ENCODE measurements around the gene SLC39A11.

The SLC39A11 gene

GRCh38 chr17:73105431-73105830 lies 12.9 kb upstream of the SLC39A11 start (continued):
- TF ChIP-seq ARNTL (CRISPR knock-in tag; IDR thresholded peaks at IDR 0.05; ENCODE audit: borderline replicate concordance, low read depth) = no peak

GRCh38 chr17:73104450-73104849 lies 12.0 kb upstream of the SLC39A11 start:
- TF ChIP-seq CSDC2 (CRISPR knock-in tag; IDR thresholded peaks at IDR 0.05) = no peak
- ATAC-seq = no peak

GRCh38 chr17:73103641-73104335 lies 11.3 kb upstream of the SLC39A11 start:
- ATAC-seq = no peak
- no peak for TF ChIP-seq PATZ1 (CRISPR knock-in tag; IDR thresholded peaks at IDR 0.05; ENCODE audit: borderline replicate concordance)
- TF ChIP-seq ZFP30 (CRISPR knock-in tag; IDR thresholded peaks at IDR 0.05) = no peak
- no peak for TF ChIP-seq ARNTL (CRISPR knock-in tag; IDR thresholded peaks at IDR 0.05; ENCODE audit: borderline replicate concordance, low read depth)
- no peak for TF ChIP-seq CSRNP3 (CRISPR knock-in tag; IDR thresholded peaks at IDR 0.05)
- TF ChIP-seq POU6F1 (CRISPR knock-in tag; IDR thresholded peaks at IDR 0.05; ENCODE audit: borderline replicate concordance, low read depth) = no peak
- no peak for TF ChIP-seq SNAI2 (CRISPR knock-in tag; IDR thresholded peaks at IDR 0.05)
- TF ChIP-seq OSR1 (CRISPR knock-in tag; IDR thresholded peaks at IDR 0.05) = no peak
- no peak for TF ChIP-seq GLIS3 (CRISPR knock-in tag; IDR thresholded peaks at IDR 0.05)
- no peak for TF ChIP-seq PPARA (CRISPR knock-in tag; IDR thresholded peaks at IDR 0.05; ENCODE audit: borderline replicate concordance)
- no peak for TF ChIP-seq ISL1 (CRISPR knock-in tag; IDR thresholded peaks at IDR 0.05)
- TF ChIP-seq RARB (CRISPR knock-in tag; IDR thresholded peaks at IDR 0.05) = no peak
- TF ChIP-seq ESRRG (CRISPR knock-in tag; IDR thresholded peaks at IDR 0.05) = no peak
- TF ChIP-seq TOX (CRISPR knock-in tag; IDR thresholded peaks at IDR 0.05; ENCODE audit: borderline replicate concordance) = no peak
- TF ChIP-seq BACH2 (CRISPR knock-in tag; IDR thresholded peaks at IDR 0.05; ENCODE audit: borderline replicate concordance) = no peak
- TF ChIP-seq TSHZ2 (CRISPR knock-in tag; IDR thresholded peaks at IDR 0.05) = no peak
- no peak for TF ChIP-seq ZNF8 (CRISPR knock-in tag; IDR thresholded peaks at IDR 0.05)
- no peak for TF ChIP-seq ZNF70 (CRISPR knock-in tag; IDR thresholded peaks at IDR 0.05)
- no peak for TF ChIP-seq CREB5 (CRISPR knock-in tag; IDR thresholded peaks at IDR 0.05; ENCODE audit: low read depth)

- ATAC-seq = no peak
- TF ChIP-seq PATZ1 (CRISPR knock-in tag; IDR thresholded peaks at IDR 0.05; ENCODE audit: borderline replicate concordance) (no peak), ZNF70 (CRISPR knock-in tag; IDR thresholded peaks at IDR 0.05) (no peak), BACH2 (CRISPR knock-in tag; IDR thresholded peaks at IDR 0.05; ENCODE audit: borderline replicate concordance) (no peak)
Measured at GRCh38 chr17:73101031-73101430, 8.5 kb upstream of the SLC39A11 start.

Data from SK-N-SH treated with all-trans-retinoic acid at 6 μM for 48 hours (cell line).